ENCODE measurements around the gene IER5L. TPM values are rescaled to one million over a fixed set of nuclear protein-coding genes. Genes with fewer than 3 reads are reported as not detected.
"Not testable (repeated sequence)": the region's sequence is repeated elsewhere in the genome, so short reads cannot be mapped to it uniquely, and the experiment has no call there.

IER5L gene
- total RNA-seq, 1 donor from 2014 or later, result 38.4 TPM

- not testable (repeated sequence) for DNase-seq (ENCODE audit: low read depth)
Observed at GRCh38 chr9:129163198-129163670, 14.8 kb downstream of the IER5L start.

GRCh38 chr9:129162497-129163197 lies 15.4 kb downstream of the IER5L start:
- DNase-seq (ENCODE audit: low read depth), result no peak

- DNase-seq (ENCODE audit: low read depth), result no peak
Observed at GRCh38 chr9:129161534-129161837, 16.6 kb downstream of the IER5L start.

- peak; percentile 32 for DNase-seq (ENCODE audit: low read depth)
Observed at GRCh38 chr9:129160712-129161533, 17.1 kb downstream of the IER5L start.

- no peak for DNase-seq (ENCODE audit: low read depth)
Observed at GRCh38 chr9:129156163-129156562, 21.9 kb downstream of the IER5L start.

- DNase-seq (ENCODE audit: low read depth), result no peak
Observed at GRCh38 chr9:129154866-129155477, 23.1 kb downstream of the IER5L start.

DNA sequence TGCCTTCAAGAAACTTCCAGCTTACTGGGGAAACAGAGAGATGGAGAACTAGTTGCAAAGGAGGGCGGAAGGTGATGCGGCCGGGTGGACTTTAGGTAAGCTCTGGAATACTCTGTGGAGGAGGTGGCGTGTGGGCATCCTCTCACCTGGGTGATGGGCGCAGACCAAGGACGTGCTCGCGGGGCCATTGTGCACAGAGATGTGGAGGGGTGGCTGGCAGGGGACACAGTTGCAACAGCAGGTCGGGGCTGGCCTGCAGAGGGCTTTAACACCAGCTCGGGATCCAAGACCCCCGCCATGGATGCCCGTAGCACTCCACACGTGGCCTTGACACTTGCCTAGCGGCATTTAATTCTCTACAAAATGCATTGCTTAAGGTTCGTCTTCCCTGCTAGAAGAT lies 26.6 kb downstream of the IER5L start:
- DNase-seq (ENCODE audit: low read depth), result no peak

- DNase-seq (ENCODE audit: low read depth), result no peak
Observed at GRCh38 chr9:129150672-129151211, 27.3 kb downstream of the IER5L start.

DNA sequence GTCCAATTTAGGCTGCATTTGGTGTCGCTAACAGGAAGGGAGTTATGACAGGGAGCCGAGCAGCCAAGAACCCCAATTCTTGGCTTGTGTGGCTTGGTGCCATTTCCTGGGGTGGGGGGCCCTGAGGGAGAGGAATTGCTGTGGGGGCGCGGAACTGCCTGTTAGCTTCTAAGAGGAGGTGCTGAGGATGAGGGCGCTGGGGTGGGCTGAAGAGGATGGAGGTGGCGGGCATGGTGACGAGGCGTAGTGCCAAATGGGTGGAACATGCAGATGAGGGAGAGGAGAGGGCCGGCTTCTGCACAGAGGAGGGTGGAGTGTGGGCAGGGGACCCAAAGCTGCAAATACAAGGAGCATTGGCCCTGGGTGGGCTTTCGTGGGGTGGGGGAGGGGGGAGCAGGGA lies 27.9 kb downstream of the IER5L start:
- no peak for DNase-seq (ENCODE audit: low read depth)

- no peak for DNase-seq (ENCODE audit: low read depth)
Observed at GRCh38 chr9:129149442-129149841, 28.6 kb downstream of the IER5L start.

- no peak for DNase-seq (ENCODE audit: low read depth)
Observed at GRCh38 chr9:129148463-129149204, 29.4 kb downstream of the IER5L start.

DNA sequence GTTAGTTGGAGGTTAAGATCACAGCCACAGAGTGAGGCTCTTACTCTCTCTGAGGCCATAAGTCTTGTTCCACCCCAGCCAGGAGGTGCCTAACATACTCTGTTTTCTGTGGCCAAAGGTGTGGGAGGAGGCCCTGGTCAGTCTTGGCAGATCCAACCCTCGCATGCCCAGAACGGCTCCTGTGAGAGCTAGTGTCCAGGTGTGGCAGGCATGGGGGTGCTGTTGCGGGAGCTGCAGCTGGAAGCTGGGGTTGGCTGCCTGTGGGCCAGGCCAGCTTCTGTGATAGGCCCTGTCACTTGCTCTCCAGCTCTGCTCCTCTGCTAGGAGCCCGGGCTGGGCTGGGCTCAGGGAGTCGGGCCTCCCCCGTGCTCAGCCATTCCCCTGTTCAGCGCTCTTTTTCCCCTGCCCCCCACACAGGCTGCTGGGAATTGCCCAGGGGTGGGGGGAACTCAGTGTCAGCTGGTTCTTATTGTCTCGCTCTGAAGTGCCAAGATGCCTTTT lies 31.6 kb downstream of the IER5L start:
- DNase-seq (ENCODE audit: low read depth), result peak; percentile 35

- peak; percentile 93 for DNase-seq (ENCODE audit: low read depth)
Observed at GRCh38 chr9:129145841-129146292, 32.2 kb downstream of the IER5L start.

DNA sequence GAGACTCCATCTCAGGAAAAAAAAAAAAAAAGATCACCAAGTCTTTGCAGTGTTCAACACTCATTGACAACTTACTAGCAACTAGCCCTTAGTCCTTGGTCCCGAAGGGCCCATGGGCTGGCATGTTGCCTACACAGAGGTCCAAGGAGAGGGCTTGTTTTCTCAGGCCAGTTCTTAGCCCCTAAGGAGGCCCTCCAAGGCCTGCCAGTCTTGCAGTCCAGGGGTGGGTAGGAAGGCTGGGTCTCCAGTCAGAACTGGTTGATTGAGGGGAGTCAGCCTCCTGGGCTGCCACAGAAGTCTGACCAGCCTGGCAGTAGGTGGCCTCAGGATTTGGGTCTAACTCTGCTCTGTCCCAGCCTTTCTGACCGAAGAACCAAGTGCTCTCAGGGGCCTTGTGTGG lies 32.7 kb downstream of the IER5L start:
- DNase-seq (ENCODE audit: low read depth), result no peak

DNA sequence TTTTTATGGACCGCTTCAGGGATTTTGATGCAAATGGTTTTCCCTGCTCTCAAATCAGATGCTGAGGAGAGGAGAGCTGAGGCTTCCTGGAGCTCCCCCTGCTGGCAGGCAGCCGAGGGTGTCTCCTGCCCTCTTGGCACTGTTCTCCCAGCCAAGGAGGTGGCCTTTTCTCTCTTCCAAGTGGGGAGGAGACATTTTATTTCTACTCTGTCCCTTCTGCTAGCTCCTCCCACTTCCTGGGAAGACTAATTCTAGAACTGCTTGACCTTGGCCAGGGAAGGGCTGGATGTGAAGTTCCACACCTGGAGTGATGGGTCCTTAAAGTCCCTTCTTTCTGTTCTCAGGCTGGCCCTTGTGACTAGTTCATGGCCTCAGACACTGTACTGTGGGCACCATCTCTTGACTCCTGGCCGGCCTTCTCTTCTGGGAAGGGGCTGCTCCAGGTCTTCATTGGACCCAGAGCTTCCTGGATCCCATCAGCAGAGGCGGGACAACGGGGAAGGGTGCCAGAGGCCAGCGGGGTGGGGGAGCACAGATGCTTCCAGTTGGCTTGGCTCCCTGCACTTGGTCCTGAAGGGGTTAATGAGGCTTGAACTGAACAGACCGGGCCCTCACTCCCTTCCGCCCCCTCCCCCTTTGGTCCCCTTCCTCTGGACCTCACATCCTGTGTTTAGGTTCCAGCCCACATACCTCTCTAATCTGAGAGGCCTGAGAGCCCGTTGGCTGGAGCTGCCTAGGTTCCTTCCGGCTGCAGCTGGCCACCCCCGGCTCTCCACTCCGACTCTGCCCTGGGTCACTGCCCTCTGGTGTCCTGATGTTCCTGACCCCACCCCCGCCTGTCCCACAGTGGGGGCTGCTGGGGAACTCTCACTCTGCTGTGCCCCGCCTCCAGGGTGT lies 34.8 kb downstream of the IER5L start:
- DNase-seq (ENCODE audit: low read depth), result peak; percentile 88

- DNase-seq (ENCODE audit: low read depth), result no peak
Observed at GRCh38 chr9:129142138-129142935, 35.7 kb downstream of the IER5L start.

DNA sequence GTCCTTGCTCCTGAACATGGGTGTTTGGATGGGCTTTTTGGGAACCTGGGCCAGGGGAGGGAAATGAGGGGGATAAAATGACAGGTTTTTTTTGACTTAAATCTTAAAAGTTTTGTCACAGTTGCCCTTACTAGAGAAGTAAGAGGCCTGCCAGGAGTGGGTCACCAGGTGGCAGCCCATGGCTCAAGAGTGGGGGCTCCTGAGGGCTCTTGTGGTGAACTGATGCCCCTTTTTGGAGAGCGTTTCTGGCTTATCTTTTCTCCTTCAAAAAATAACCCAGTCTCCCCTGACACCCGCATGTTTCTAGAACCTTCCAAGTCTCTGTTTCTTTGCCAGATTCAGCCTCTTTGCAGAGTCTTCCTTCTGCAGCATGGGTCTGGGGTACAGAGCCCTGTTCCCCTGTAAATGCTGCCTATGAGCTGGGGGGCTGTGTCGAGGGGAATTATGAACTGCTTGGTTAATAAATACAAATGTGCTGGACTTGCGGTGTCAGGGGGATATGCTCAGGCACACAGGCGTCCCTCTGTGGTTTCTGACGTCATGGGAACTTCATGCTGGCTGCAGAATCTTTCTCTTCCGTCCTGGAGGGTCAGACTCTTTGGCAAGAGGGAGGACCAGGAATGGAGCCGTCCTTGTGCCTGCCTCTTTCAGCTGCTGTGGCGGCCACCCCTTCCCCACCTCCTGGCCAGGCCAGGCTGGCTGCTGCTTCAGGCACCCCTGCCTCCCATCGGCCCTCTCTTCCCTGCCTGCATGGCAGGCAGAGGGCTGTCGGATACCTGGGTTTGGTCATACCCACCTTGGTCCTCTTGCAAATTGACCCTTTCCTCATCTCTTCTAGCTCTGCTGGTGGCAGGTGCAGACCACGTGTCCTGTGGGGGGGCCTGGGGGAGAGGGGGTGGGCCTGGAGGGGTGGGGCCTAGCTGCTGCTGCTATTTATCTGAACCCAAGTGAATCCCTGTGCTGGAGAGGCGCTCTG lies 36.7 kb downstream of the IER5L start:
- DNase-seq (ENCODE audit: low read depth), result peak; percentile 94

Data from myocyte (in vitro differentiated cells).